ENCODE data around the gene RAD18.

The RAD18 gene

GRCh38 chr3:8900869-8901268 is 62.4 kb downstream of the RAD18 start:
- no peaks in the 10 kb centered on the region for H3K9me3 ChIP-seq (ENCODE audit: control insufficient read depth, low read length)
- no peaks in the 10 kb centered on the region for H3K27me3 ChIP-seq (ENCODE audit: control insufficient read depth, insufficient read depth, low read length)
- H3K36me3 ChIP-seq (ENCODE audit: control insufficient read depth, insufficient read depth, low read length) = no peaks in the 10 kb centered on the region
- no peaks in the 10 kb centered on the region for H3K4me1 ChIP-seq
- H2AFZ ChIP-seq = no peak overlapping the region
- H3K4me3 ChIP-seq (ENCODE audit: low read depth, low read length) = no peak overlapping the region
- no peak overlapping the region for H3K9ac ChIP-seq
- no peak for TF ChIP-seq CTCF (IDR thresholded peaks at IDR 0.05)
- no peak overlapping the region for H3K4me2 ChIP-seq (ENCODE audit: low read length)
- H3K27ac ChIP-seq = no peak overlapping the region
- H3K79me2 ChIP-seq = no peaks in the 10 kb centered on the region

- no peak overlapping the region for H2AFZ ChIP-seq
- no peaks in the 10 kb centered on the region for H3K4me1 ChIP-seq
- no peaks in the 10 kb centered on the region for H3K9me3 ChIP-seq (ENCODE audit: control insufficient read depth, low read length)
- H3K36me3 ChIP-seq (ENCODE audit: control insufficient read depth, insufficient read depth, low read length) = no peaks in the 10 kb centered on the region
- no peak for TF ChIP-seq CTCF (IDR thresholded peaks at IDR 0.05)
- no peak overlapping the region for H3K4me3 ChIP-seq (ENCODE audit: low read depth, low read length)
- no peak overlapping the region for H3K4me2 ChIP-seq (ENCODE audit: low read length)
- H3K27ac ChIP-seq = no peak overlapping the region
- H3K27me3 ChIP-seq (ENCODE audit: control insufficient read depth, insufficient read depth, low read length) = no peaks in the 10 kb centered on the region
- no peaks in the 10 kb centered on the region for H3K79me2 ChIP-seq
- H3K9ac ChIP-seq = no peak overlapping the region
Measured at GRCh38 chr3:8899876-8900460, 63.3 kb downstream of the RAD18 start.

- no peaks in the 10 kb centered on the region for H3K4me1 ChIP-seq
- H3K9me3 ChIP-seq (ENCODE audit: control insufficient read depth, low read length) = no peaks in the 10 kb centered on the region
- no peak overlapping the region for H3K27ac ChIP-seq
- no peak overlapping the region for H3K4me2 ChIP-seq (ENCODE audit: low read length)
- H3K4me3 ChIP-seq (ENCODE audit: low read depth, low read length) = no peak overlapping the region
- no peak overlapping the region for H2AFZ ChIP-seq
- H3K79me2 ChIP-seq = no peaks in the 10 kb centered on the region
- H3K9ac ChIP-seq = no peak overlapping the region
- no peaks in the 10 kb centered on the region for H3K27me3 ChIP-seq (ENCODE audit: control insufficient read depth, insufficient read depth, low read length)
- TF ChIP-seq CTCF (IDR thresholded peaks at IDR 0.05) = no peak
- H3K36me3 ChIP-seq (ENCODE audit: control insufficient read depth, insufficient read depth, low read length) = no peaks in the 10 kb centered on the region
Measured at GRCh38 chr3:8895829-8896228, 67.4 kb downstream of the RAD18 start.

GRCh38 chr3:8893001-8893400 is 70.3 kb downstream of the RAD18 start:
- no peaks in the 10 kb centered on the region for H3K27me3 ChIP-seq (ENCODE audit: control insufficient read depth, insufficient read depth, low read length)
- TF ChIP-seq CTCF (IDR thresholded peaks at IDR 0.05) = no peak
- no peaks in the 10 kb centered on the region for H3K36me3 ChIP-seq (ENCODE audit: control insufficient read depth, insufficient read depth, low read length)
- no peaks in the 10 kb centered on the region for H3K4me1 ChIP-seq
- H3K79me2 ChIP-seq = no peaks in the 10 kb centered on the region
- no peak overlapping the region for H2AFZ ChIP-seq
- H3K4me3 ChIP-seq (ENCODE audit: low read depth, low read length) = no peak overlapping the region
- H3K4me2 ChIP-seq (ENCODE audit: low read length) = no peak overlapping the region
- no peaks in the 10 kb centered on the region for H3K9me3 ChIP-seq (ENCODE audit: control insufficient read depth, low read length)
- H3K9ac ChIP-seq = no peak overlapping the region
- H3K27ac ChIP-seq = no peak overlapping the region

GRCh38 chr3:8891774-8892173 is 71.5 kb downstream of the RAD18 start:
- Histone ChIP-seq H3K27ac (no peak overlapping the region), H3K9me3 (ENCODE audit: control insufficient read depth, low read length) (no peaks in the 10 kb centered on the region), H3K9ac (no peak overlapping the region), H3K79me2 (no peaks in the 10 kb centered on the region), H3K4me1 (no peaks in the 10 kb centered on the region), H3K4me2 (ENCODE audit: low read length) (no peak overlapping the region), H3K36me3 (ENCODE audit: control insufficient read depth, insufficient read depth, low read length) (no peaks in the 10 kb centered on the region), H2AFZ (no peak overlapping the region), H3K4me3 (ENCODE audit: low read depth, low read length) (no peak overlapping the region), H3K27me3 (ENCODE audit: control insufficient read depth, insufficient read depth, low read length) (no peaks in the 10 kb centered on the region)
- TF ChIP-seq CTCF (IDR thresholded peaks at IDR 0.05) = no peak

Data from parathyroid adenoma (tissue), 2 donors.